Hepatocyte (in vitro differentiated cells): ENCODE data around the gene LINC01488.

Experiments
- CTCF ChIP-seq: fragments of 200-600 bp; sonication (generic); IDR thresholded peaks from 2 replicates; pipeline ENCODE4 v1.5.1; 2016; ENCODE audit warnings: antibody characterized with exemption, mild to moderate bottlenecking; ENCODE audit not compliant: poor library complexity
- EZH2 ChIP-seq: fragments of 200-600 bp; sonication (generic); IDR thresholded peaks from 2 replicates; pipeline ENCODE4 v1.6.1; 2016; ENCODE audit warnings: antibody characterized with exemption, mild to moderate bottlenecking, borderline replicate concordance
- EZH2phosphoT487 ChIP-seq: fragments of 200-600 bp; sonication (generic); IDR thresholded peaks from one replicate; pipeline ENCODE4 v1.6.1; 2018; ENCODE audit warnings: antibody characterized with exemption, mild to moderate bottlenecking, low read depth, moderate library complexity; ENCODE audit not compliant: unreplicated experiment, severe bottlenecking

DNA sequence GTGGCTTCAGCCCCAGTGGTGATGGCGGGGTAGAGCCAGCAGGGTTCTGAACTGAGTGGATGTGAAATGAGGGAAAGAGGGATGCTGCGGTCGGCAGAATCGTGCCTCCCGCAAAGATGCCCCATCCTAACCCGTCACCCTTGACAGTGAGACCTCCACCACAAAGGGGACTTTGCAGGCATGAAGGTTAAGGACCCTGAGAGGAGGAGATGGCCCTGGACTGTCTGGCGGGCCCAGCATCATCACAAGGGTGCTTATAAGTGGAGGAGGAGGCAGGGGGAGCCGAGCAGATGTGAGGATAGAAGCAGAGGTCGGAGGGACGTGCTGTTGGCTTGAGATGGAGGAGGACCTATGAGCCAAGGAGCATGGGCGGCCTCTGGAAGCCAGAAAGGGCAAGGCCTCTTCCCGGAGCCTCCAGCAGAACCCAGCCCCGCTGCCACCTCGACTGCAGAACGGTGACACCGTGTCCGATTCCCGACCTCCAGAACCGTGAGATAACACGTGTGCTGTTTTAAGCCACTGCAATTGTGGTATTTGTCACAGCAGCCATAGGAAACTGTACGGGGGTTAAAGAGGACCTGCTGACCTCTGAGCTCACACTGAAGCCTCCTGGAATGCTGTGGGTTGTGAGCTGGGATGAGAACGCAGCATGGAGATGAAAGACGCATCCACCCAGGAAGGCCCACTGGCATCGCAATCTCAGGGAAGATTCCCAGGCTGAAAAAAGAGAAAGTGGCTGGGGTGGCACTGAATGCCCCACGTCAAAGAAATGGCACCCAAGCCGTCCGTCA, 10.9 kb downstream of the LINC01488 start:
- no peak for TF ChIP-seq CTCF
- TF ChIP-seq EZH2phosphoT487, result no peak
- no peak for TF ChIP-seq EZH2
